GM19397 (cell line): Measurements from ENCODE around the gene ITGAL.
"Not testable (repeated sequence)": the region's sequence is repeated elsewhere in the genome, so short reads cannot be mapped to it uniquely, and the experiment has no call there.

ENCODE experiments used
- ATAC-seq: cut with Tn5 transposase; IDR thresholded peaks from one replicate; pipeline ENCODE4 v1.9.1; 2021; ENCODE audit warnings: mild to moderate bottlenecking, moderate library complexity; ENCODE audit not compliant: unreplicated experiment

ITGAL gene

GRCh38 chr16:30457256-30457655 is 15.3 kb upstream of the ITGAL start:
- ATAC-seq: no peak

GRCh38 chr16:30457743-30458560 is 14.6 kb upstream of the ITGAL start:
- ATAC-seq: no peak

- peak; percentile 81 for ATAC-seq
Observed at GRCh38 chr16:30458561-30459394, 13.8 kb upstream of the ITGAL start.

- no peak for ATAC-seq
Observed at GRCh38 chr16:30459456-30459855, 13.1 kb upstream of the ITGAL start.

- ATAC-seq: not testable (repeated sequence)
Observed at GRCh38 chr16:30461426-30461825, 11.1 kb upstream of the ITGAL start.

GRCh38 chr16:30464078-30464477 is 8.5 kb upstream of the ITGAL start:
- ATAC-seq: no peak

- ATAC-seq: no peak
Observed at GRCh38 chr16:30470170-30470512, 2.4 kb upstream of the ITGAL start.

GRCh38 chr16:30470632-30470995 is 1.9 kb upstream of the ITGAL start:
- no peak for ATAC-seq

- no peak for ATAC-seq
Observed at GRCh38 chr16:30473231-30474073, 910 bp downstream of the ITGAL start.

GRCh38 chr16:30474074-30474452 is 1.5 kb downstream of the ITGAL start:
- ATAC-seq: no peak

GRCh38 chr16:30474684-30475083 is 2.1 kb downstream of the ITGAL start:
- no peak for ATAC-seq

GRCh38 chr16:30476991-30477390 is 4.4 kb downstream of the ITGAL start:
- no peak for ATAC-seq

- ATAC-seq: not testable (repeated sequence)
Observed at GRCh38 chr16:30477773-30478172, 5.2 kb downstream of the ITGAL start.

GRCh38 chr16:30478766-30479478 is 6.4 kb downstream of the ITGAL start:
- no peak for ATAC-seq

GRCh38 chr16:30481381-30481780 is 8.8 kb downstream of the ITGAL start:
- ATAC-seq: no peak

- ATAC-seq: no peak
Observed at GRCh38 chr16:30482366-30482765, 9.8 kb downstream of the ITGAL start.

GRCh38 chr16:30484887-30485286 is 12.3 kb downstream of the ITGAL start:
- ATAC-seq: no peak

- ATAC-seq: no peak
Observed at GRCh38 chr16:30485818-30486436, 13.4 kb downstream of the ITGAL start.

- no peak for ATAC-seq
Observed at GRCh38 chr16:30488764-30489605, 16.4 kb downstream of the ITGAL start.
